Stimulated activated CD4-positive, alpha-beta T cell treated with anti-CD3 and anti-CD28 coated beads, Interleukin-12 subunit alpha, Interleukin-12 subunit beta, amount 100 ng/mL, for 4 hours (primary cell): ENCODE data around the gene PCDHGA5.
A peak's percentile ranks its signal among the peaks of the same experiment; 100 is the strongest.
"Not testable (repeated sequence)": the region's sequence is repeated elsewhere in the genome, so short reads cannot be mapped to it uniquely, and the experiment has no call there.

Experiments used
- DNase-seq: peaks from one replicate; pipeline ENCODE4 v3.0.0-alpha.2; 2020

PCDHGA5 gene

DNA sequence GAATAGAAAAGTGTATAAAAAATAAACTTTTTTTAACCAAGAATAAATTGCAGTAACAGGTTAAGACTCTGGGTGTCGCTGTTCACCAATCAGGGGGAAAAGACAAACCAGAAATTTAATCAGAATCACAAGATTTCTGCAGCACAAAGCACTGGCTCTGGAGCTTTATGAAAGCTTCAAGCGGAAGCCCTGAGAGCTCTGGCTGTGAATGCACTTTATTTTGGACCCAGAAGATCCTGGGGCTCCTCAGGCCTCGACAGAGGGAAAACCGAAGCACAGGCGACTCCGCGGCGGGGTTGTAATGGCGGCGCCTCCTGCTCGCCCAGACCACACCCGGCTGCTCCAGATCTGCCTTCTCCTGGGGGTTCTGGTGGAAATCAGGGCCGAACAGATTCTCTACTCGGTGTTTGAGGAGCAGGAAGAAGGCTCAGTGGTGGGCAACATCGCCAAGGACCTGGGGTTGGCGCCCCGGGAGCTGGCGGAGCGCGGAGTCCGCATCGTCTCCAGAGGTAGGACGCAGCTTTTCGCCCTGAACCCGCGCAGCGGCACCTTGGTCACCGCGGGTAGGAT is 9.0 kb upstream of the PCDHGA5 start, which contains the start of gene PCDHGA4:
Gene PCDHGA4, plus strand, starts transcription at position 122 of the 570 bp plus-strand sequence. Its CDS starts 87 bp downstream, at position 209.
- no peak for DNase-seq

DNA sequence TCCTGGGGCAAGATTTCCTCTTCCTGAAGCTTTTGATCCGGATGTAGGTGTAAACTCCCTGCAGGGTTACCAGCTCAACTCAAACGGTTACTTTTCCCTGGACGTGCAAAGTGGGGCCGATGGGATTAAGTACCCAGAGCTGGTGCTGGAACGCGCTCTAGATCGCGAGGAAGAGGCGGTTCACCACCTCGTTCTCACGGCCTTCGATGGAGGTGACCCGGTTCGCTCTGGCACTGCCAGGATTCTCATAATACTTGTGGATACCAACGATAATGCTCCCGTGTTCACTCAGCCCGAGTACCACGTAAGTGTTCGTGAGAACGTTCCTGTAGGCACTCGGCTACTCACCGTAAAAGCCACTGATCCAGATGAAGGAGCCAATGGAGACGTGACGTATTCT is 8.3 kb upstream of the PCDHGA5 start:
- no peak for DNase-seq

DNA sequence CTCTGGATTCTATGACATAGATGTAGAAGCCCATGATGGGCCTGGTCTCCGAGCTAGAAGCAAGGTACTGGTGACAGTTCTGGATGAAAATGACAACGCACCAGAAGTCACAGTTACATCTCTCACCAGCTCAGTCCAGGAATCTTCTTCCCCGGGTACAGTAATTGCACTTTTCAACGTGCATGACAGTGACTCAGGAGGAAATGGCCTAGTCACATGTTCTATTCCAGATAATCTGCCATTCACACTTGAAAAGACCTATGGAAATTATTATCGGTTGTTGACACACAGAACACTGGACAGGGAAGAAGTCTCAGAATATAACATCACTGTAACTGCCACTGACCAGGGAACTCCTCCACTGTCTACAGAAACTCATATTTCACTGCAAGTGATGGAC is 7.8 kb upstream of the PCDHGA5 start:
- no peak for DNase-seq

DNA sequence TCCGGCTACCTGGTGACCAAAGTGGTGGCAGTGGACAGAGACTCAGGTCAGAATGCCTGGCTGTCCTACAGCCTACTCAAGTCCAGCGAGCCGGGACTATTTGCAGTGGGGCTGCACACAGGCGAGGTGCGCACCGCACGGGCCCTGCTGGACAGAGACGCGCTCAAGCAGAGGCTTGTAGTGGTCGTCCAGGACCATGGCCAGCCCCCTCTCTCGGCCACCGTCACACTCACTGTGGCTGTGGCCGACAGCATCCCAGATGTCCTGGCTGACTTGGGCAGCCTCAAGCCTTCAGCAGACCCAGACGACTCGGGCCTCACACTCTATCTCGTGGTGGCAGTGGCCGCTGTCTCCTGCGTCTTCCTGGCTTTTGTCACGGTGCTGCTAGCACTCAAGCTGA is 7.0 kb upstream of the PCDHGA5 start:
- no peak for DNase-seq

DNA sequence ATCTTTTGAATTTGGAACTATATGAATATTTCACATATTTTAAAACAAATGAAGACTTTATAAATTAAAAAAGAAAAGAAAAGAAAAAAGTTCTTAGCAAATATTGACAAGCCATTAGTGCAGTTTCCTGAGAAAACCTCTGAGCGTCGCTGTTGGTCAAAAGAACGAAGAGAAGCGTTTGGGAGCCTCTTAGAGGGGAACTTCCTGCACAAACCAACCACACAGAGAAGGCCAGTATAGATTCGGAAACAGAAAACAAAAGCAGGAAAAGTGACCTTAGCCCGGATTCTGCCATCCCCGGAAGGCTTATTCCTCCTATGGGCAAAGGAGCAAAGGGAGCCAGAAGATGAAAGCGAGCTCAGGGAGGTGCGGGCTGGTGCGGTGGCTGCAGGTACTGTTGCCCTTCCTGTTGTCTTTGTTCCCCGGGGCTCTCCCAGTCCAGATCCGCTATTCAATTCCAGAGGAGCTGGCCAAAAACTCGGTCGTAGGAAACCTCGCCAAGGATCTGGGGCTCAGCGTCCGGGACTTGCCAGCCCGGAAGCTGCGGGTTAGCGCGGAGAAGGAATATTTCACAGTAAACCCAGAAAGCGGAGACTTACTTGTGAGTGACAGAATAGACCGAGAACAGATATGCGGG is 4.1 kb upstream of the PCDHGA5 start, which contains the start of gene PCDHGB2:
Gene PCDHGB2, plus strand, starts transcription at position 205 of the 637 bp plus-strand sequence. Its CDS starts 142 bp downstream, at position 347.
- DNase-seq = no peak

- no peak for DNase-seq
Measured at GRCh38 chr5:141360685-141361084, 3.3 kb upstream of the PCDHGA5 start.

DNA sequence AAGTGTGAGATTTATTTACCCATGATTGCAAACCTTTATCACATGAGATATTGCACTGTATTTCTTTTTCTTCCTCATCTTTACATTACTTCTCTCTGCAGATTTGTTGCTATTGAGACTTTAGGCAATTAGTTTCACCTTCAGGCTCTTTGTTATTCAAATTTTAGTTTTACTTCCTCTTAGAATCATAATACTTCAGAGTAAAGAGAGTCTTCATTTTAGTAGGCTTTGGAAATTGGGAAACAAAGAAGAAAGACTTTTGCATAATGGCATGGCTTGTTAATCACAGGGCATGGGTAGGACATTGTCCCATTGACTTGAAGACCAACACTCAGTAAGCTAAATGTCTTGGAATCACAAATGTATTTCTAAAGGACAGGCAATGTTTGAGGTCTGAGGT is 1.2 kb upstream of the PCDHGA5 start:
- no peak for DNase-seq

- DNase-seq = no peak
Measured at GRCh38 chr5:141366016-141366896, 2.3 kb downstream of the PCDHGA5 start.

- peak; percentile 11 for DNase-seq
Measured at GRCh38 chr5:141369994-141370848, 6.3 kb downstream of the PCDHGA5 start, which contains the start of gene PCDHGB3. Gene PCDHGB3, plus strand, starts transcription at chr5:141370242. Its CDS starts 153 bp downstream, at chr5:141370395.

DNA sequence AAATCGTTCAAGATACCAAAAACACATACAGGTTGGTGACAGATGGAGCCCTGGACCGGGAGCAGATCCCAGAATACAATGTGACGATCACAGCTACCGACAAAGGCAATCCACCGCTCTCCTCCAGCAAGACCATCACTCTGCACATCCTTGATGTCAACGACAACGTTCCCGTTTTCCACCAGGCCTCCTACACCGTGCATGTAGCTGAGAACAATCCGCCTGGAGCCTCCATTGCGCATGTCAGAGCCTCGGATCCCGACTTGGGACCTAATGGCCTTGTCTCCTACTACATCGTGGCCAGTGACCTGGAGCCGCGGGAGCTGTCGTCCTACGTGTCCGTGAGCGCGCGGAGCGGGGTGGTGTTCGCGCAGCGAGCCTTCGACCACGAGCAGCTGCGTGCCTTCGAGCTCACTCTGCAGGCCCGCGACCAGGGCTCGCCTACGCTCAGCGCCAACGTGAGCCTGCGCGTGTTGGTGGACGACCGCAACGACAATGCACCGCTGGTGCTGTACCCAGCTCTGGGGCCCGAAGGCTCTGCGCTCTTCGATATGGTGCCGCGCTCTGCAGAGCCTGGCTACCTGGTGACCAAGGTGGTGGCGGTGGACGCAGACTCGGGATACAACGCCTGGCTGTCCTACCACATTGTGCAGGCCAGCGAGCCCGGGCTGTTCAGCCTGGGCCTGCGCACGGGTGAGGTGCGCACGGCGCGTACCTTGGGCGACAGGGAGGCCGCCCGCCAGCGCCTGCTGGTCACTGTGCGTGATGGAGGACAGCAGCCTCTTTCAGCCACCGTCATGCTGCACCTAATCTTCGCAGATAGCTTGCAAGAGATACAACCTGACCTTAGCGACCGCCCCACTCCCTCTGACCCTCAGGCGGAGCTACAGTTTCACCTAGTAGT is 7.9 kb downstream of the PCDHGA5 start:
- DNase-seq = no peak

- no peak for DNase-seq
Measured at GRCh38 chr5:141373673-141374317, 9.8 kb downstream of the PCDHGA5 start, which contains the start of gene PCDHGA6. Gene PCDHGA6, plus strand, starts transcription at chr5:141373891. Its CDS starts 193 bp downstream, at chr5:141374084.

GRCh38 chr5:141374627-141375026 is 10.7 kb downstream of the PCDHGA5 start:
- DNase-seq = no peak

- DNase-seq = not testable (repeated sequence)
Measured at GRCh38 chr5:141375444-141376155, 11.6 kb downstream of the PCDHGA5 start.

DNA sequence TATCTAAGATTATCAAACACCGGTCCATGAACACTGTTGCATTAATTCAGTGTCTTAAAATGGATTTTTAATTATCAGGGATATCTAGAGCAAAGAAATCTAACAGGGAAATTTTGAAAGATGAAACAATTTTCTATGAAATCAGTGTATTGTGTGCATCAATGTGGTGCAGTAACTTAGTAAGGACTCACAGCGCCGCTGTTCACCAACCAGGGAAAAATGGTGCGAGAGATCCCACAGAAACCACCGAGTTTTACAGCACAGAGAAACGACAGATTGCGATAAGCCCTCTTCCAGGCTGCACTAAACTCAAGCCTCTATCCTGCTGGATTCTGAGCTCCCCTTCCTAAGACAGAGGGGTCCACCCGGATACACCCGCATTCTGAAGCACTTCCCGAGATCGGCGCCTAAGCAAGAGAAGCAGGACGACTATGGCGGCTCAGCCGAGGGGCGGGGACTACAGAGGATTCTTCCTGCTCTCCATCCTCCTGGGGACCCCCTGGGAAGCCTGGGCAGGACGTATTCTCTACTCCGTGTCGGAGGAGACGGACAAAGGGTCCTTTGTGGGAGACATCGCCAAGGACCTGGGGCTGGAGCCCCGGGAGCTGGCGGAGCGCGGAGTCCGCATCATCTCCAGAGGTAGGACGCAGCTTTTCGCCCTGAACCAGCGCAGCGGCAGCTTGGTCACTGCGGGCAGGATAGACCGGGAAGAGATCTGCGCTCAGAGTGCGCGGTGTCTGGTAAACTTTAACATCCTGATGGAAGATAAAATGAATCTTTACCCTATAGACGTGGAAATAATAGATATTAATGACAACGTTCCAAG is 18.7 kb downstream of the PCDHGA5 start, which contains the start of gene PCDHGA7:
Gene PCDHGA7, plus strand, starts transcription at position 274 of the 826 bp plus-strand sequence. Its CDS starts 158 bp downstream, at position 432.
- no peak for DNase-seq

DNA sequence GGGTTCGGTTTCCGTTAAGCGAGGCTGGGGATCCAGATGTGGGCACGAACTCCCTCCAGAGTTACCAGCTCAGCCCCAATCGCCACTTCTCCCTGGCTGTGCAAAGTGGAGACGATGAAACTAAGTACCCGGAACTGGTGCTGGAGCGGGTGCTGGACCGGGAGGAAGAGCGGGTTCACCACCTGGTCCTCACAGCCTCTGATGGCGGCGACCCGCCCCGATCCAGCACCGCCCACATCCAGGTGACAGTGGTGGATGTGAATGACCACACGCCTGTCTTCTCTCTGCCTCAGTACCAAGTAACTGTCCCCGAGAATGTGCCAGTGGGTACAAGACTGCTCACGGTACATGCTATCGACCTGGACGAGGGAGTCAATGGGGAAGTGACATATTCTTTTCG is 19.4 kb downstream of the PCDHGA5 start:
- no peak for DNase-seq

DNA sequence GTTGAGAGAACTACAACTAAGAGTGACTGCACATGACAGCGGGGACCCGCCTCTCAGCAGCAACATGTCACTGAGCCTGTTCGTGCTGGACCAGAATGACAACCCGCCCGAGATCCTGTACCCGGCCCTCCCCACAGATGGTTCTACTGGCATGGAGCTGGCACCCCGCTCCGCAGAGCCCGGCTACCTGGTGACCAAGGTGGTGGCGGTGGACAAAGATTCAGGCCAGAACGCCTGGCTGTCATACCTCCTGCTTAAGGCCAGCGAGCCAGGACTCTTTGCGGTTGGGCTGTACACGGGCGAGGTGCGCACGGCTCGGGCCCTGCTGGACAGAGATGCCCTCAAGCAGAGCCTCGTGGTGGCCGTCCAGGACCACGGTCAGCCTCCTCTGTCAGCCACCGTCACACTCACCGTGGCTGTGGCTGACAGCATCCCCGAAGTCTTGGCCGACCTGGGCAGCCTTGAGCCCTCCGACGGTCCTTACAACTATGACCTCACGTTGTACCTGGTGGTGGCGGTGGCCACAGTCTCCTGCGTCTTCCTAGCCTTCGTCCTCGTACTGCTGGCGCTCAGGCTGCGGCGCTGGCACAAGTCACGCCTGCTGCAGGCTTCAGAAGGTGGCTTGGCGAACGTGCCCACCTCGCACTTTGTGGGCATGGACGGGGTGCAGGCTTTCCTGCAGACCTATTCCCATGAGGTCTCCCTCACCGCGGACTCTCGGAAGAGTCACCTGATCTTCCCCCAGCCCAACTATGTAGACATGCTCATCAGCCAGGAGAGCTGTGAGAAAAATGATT is 20.7 kb downstream of the PCDHGA5 start:
- no peak for DNase-seq

DNA sequence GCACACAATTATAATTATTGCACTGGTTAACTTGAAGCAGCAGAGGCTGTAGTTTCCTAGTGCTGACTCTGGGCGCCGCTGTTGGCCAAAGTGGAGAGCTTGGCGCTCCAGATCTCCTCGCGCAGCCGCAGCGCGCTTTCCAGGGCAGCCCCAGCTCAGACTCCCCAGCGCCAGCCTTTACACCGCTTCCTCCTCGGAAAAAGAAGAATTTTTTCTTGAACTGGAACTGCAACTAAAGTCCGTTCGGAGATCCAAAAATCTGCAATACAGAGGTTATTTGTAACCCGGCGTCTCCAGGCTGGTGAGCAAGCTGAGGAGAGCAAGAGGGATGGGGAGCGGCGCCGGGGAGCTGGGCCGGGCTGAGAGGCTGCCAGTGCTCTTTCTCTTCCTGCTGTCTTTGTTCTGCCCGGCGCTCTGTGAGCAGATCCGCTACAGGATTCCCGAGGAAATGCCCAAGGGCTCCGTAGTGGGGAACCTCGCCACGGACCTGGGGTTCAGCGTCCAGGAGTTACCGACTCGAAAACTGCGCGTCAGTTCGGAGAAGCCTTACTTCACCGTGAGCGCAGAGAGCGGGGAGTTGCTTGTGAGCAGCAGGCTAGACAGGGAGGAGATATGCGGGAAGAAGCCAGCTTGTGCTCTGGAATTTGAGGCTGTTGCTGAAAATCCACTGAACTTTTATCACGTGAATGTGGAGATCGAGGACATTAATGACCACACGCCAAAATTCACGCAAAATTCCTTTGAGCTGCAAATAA is 23.8 kb downstream of the PCDHGA5 start, which contains the start of gene PCDHGB4:
Gene PCDHGB4, plus strand, starts transcription at position 142 of the 755 bp plus-strand sequence. Its CDS starts 187 bp downstream, at position 329.
- DNase-seq = peak; percentile 20
